Testis (tissue), 3 donors: ENCODE results near the gene AARS2. TPM values are rescaled to one million over a fixed set of nuclear protein-coding genes. Genes with fewer than 3 reads are reported as not detected.

ENCODE experiments used
- DNase-seq: peaks from one replicate; pipeline ENCODE4 v3.0.0-alpha.2; 2019
- H3K27ac ChIP-seq, 2 donors: fragments of 200-600 bp; sonication (generic); one replicate each; pipeline ENCODE4 v1.5.1; 2019
- H3K27me3 ChIP-seq: fragments of 200-600 bp; sonication (generic); one replicate; pipeline ENCODE4 v1.5.1; 2019
- H3K36me3 ChIP-seq: fragments of 200-600 bp; sonication (generic); one replicate; pipeline ENCODE4 v1.5.1; 2017; ENCODE audit warnings: low read depth; ENCODE audit errors: missing control alignments
- H3K4me1 ChIP-seq: fragments of 200-600 bp; sonication (generic); one replicate; pipeline ENCODE4 v1.5.1; 2019
- H3K4me3 ChIP-seq, 2 donors: fragments of 200-600 bp; sonication (generic); one replicate each; pipeline ENCODE4 v1.5.1; 2017 to 2019
- H3K9me3 ChIP-seq: fragments of 200-600 bp; sonication (generic); one replicate; pipeline ENCODE4 v1.5.1; 2017
- POLR2A ChIP-seq: fragments of 450-650 bp; IDR thresholded peaks from one replicate; pipeline ENCODE4 v1.6.1; 2017; ENCODE audit warnings: antibody characterized with exemption, mild to moderate bottlenecking, moderate library complexity
- WGBS, 2 donors: methylation state at CpG; one replicate each; pipeline ENCODE4 v1.1.5; 2018; 5-methylcytosine and 5-hydroxymethylcytosine counted together
- intact Hi-C: fragments of 100-400 bp; cut with DNase I; formaldehyde crosslinking; loops from one replicate; pipeline ENCODE4 v1.15.1; 2023; ENCODE audit warnings: low total_unique reads
- polyA plus RNA-seq: library from polyadenylated mRNA; stranded (reverse); fragments of 350-450 nt; fragmentation: Illumina TruSeq; extraction: RNeasy Lipid Tissue Mini Kit (QIAGEN cat#74804); gene quantifications from one replicate; pipeline ENCODE4 v1.2.3, GENCODE V29; 2014; ENCODE audit warnings: low read depth, low replicate concordance; ENCODE audit not compliant: insufficient read depth
- total RNA-seq, 2 donors: library from RNA; depleted of rRNA; stranded (reverse); fragments of >200 nt; gene quantifications; one replicate each; pipeline ENCODE4 v1.2.3, GENCODE V29; 2016
- TF ChIP-seq, protein P1 (sequence below), 3 experiments: fragments of 450-650 bp in 2 of 3; fragments of 200-600 bp in 1 of 3; sonication (generic) in 1 of 3; IDR thresholded peaks; one replicate each; pipeline ENCODE4 v1.5.1; 2016 to 2019; ENCODE audit warnings: antibody characterized with exemption in 3 of 3, mild to moderate bottlenecking in 2 of 3, moderate library complexity in 1 of 3

AARS2 gene
- total and polyA plus RNA-seq, 3 donors from 2014 or later, result 6.2 to 14.6 (median 13.4) TPM

DNA sequence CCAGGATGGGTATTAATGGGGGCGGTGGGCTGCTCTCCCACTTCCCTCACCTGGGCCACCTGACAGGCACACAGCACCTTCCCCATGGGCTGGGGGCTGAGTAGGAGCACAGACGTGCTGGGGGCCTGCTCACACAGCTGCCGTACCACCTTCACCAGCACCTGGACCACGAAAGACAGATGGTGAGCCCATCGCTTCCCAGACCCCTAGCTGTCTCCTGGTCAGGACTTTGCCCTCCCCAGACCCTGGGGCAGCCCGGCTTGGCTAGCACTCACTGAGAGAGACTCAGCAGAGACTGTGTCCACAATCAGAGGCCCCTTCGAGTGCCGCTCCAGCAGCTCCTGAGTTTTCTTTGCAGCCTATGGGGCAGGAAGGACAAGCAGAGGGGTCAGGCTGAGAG, 12.0 kb downstream of the AARS2 start:
- no peaks in the 10 kb centered on the region for H3K27me3 ChIP-seq
- no peaks in the 10 kb centered on the region for H3K9me3 ChIP-seq
- peaks cover 9% of the 10 kb centered on the region for H3K4me1 ChIP-seq
- intact Hi-C loops, result no loop called here
- H3K4me3 ChIP-seq, result no peak overlapping the region
- H3K27ac ChIP-seq, result no peak overlapping the region
- 73 to 88% methylated on average over 2 to 8 of the region's 8 CpGs for WGBS, 2 donors
- DNase-seq, result no peak
- no peak for TF ChIP-seq POLR2A
- TF ChIP-seq, protein P1, sequence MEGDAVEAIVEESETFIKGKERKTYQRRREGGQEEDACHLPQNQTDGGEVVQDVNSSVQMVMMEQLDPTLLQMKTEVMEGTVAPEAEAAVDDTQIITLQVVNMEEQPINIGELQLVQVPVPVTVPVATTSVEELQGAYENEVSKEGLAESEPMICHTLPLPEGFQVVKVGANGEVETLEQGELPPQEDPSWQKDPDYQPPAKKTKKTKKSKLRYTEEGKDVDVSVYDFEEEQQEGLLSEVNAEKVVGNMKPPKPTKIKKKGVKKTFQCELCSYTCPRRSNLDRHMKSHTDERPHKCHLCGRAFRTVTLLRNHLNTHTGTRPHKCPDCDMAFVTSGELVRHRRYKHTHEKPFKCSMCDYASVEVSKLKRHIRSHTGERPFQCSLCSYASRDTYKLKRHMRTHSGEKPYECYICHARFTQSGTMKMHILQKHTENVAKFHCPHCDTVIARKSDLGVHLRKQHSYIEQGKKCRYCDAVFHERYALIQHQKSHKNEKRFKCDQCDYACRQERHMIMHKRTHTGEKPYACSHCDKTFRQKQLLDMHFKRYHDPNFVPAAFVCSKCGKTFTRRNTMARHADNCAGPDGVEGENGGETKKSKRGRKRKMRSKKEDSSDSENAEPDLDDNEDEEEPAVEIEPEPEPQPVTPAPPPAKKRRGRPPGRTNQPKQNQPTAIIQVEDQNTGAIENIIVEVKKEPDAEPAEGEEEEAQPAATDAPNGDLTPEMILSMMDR (IDR thresholded peaks at IDR 0.05), result no peak
- H3K36me3 ChIP-seq, result no peaks in the 10 kb centered on the region

DNA sequence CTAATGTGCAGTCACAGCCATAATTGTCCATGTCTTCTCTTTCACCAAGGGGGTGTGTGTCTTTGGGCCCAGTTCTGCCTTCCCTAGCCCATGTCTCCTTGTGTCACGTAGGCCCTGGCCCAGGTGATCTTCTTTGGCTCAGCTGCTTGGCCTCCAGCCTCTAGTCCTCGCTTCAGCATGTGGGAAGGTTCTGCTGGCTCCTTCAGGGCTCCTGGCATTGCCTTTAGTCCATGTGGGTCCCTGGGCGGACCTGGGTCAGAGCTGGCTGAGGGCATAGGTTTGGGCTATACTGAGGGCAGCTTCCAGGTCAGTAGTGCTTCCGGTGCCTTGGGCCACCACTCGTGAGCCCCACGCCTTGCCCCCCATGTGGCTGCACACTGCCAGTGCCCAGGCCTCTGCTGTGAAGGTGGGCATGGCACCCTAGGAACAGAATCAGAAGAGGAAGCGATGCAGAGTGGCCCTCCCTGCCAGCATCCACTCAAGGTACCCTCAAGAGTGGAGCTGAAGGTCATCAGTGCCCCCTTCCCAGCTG, 12.8 kb downstream of the AARS2 start:
- Histone ChIP-seq H3K4me3 (no peak overlapping the region), H3K27me3 (no peaks in the 10 kb centered on the region), H3K4me1 (peaks cover 9% of the 10 kb centered on the region), H3K27ac (no peak overlapping the region), H3K9me3 (no peaks in the 10 kb centered on the region), H3K36me3 (no peaks in the 10 kb centered on the region)
- 79 to 83% methylated on average over 3 to 7 of the region's 7 CpGs for WGBS, 2 donors
- intact Hi-C loops, result no loop called here
- DNase-seq, result no peak
- TF ChIP-seq, protein P1 (IDR thresholded peaks at IDR 0.05), result no peak
- no peak for TF ChIP-seq POLR2A

DNA sequence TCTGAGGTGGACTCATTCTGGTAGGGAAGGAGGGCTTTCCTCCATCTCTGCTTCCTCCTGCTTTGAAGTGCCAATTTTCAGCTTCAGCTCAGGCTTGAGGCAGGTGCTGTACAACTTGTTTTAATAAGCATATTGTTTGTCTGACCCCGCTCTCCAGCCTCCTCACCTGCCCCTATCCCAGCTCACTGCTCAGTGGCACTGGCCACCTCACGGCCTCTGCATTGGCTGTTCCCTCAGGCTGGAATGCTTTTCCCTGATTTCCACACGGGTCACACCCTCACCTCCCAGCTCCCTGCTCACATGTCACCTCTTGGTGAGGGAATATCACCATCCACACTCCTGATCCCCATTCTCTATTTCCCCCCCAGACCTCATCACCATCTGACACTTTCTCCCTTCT, 14.3 kb downstream of the AARS2 start:
- no peak for DNase-seq
- intact Hi-C loops, result no loop called here
- H3K36me3 ChIP-seq, result no peaks in the 10 kb centered on the region
- TF ChIP-seq, protein P1 (IDR thresholded peaks at IDR 0.05), result no peak
- TF ChIP-seq POLR2A, result no peak
- H3K4me3 ChIP-seq, result no peak overlapping the region
- H3K27me3 ChIP-seq, result no peaks in the 10 kb centered on the region
- H3K9me3 ChIP-seq, result no peaks in the 10 kb centered on the region
- H3K4me1 ChIP-seq, result peaks cover 9% of the 10 kb centered on the region
- H3K27ac ChIP-seq, result no peak overlapping the region
- 77 to 83% methylated on average over 3 of the region's 3 CpGs for WGBS, 2 donors

DNA sequence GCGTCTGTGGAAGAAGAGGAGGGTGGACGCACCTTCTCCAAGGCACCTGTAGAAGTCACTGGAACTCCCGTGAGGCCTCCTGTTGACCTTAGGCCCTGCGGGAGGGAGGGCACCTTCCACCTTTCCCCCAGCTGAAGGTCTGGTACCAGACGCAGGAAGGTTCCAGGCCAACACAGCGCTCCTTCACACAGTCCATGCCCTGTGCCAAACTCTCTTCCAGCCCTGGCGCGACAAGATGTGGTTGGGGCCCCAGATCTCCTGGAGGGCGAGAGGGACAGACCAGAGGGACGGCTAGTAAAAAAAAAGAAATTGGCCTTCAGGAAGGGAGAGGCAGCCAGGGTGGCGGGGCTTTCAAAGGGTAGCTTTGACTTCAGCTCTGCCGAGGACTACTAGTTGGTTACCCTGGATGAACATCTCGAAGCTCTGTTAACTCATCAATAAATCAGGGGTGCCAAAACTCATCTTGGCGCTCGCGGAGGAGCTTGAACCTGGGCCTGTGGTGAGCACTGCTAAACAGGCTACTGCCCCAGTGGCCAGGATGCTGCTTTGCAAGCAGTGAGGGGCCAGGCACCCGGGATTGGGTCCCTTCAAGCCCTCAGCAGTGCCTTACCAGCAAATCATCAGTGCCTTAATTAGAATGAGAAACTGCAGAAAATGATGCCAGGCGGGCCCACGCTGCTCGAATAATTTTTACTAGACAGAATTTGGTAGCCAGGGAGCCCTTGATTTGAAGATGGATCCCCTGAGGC, 14.9 kb downstream of the AARS2 start:
- Histone ChIP-seq H3K27ac (peak overlapping the region in 1 of 2 donors; percentile 10), H3K27me3 (no peaks in the 10 kb centered on the region), H3K4me1 (peaks cover 9% of the 10 kb centered on the region), H3K36me3 (no peaks in the 10 kb centered on the region), H3K9me3 (no peaks in the 10 kb centered on the region), H3K4me3 (peak overlapping the region; percentile 57 to 67)
- no peak for DNase-seq
- TF ChIP-seq POLR2A, result no peak
- TF ChIP-seq, protein P1 (IDR thresholded peaks at IDR 0.05), result no peak
- intact Hi-C loops, result no loop called here
- 29 to 36% methylated on average over 16 to 20 of the region's 20 CpGs for WGBS, 2 donors
